VCaP (cell line): ENCODE results near the gene CDH26.
A peak's percentile ranks its signal among the peaks of the same experiment; 100 is the strongest.

Experiments
- H3K27ac ChIP-seq: fragments of 450-650 bp; 2 replicates; pipeline ENCODE4 v1.5.1; 2017
- TF ChIP-seq, protein P1 (sequence below): fragments of 450-650 bp; conservative IDR thresholded peaks from 2 replicates; pipeline ENCODE4 v1.5.1; 2017; ENCODE audit warnings: mild to moderate bottlenecking, moderate library complexity

The CDH26 gene

DNA sequence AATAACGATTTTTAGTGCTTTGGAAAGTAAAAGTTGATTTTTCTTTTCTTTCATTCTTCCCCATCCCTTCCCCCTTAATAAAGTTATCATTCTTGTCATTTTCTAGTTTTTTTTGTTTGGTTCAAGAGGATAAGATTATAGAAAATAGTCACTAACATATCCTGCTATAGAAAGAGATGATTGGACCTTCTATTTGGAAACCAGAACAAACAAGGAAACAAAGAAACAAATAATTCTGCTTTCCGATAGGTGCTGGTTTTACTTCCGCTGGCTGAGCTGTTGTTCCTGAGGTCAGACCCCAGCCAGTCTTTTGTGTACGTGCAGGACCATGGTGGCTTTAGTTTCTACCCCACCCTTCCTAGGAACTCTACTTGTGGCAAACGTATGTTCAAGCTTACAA is at the start of gene CDH26:
TSS of gene CDH26 (plus strand) at position 301 of the 400 bp plus-strand sequence. CDS start 304 bp downstream, outside the sequence.
- peak within 1 kb of the TSS; percentile 99 for H3K27ac ChIP-seq
- TF ChIP-seq, protein P1, sequence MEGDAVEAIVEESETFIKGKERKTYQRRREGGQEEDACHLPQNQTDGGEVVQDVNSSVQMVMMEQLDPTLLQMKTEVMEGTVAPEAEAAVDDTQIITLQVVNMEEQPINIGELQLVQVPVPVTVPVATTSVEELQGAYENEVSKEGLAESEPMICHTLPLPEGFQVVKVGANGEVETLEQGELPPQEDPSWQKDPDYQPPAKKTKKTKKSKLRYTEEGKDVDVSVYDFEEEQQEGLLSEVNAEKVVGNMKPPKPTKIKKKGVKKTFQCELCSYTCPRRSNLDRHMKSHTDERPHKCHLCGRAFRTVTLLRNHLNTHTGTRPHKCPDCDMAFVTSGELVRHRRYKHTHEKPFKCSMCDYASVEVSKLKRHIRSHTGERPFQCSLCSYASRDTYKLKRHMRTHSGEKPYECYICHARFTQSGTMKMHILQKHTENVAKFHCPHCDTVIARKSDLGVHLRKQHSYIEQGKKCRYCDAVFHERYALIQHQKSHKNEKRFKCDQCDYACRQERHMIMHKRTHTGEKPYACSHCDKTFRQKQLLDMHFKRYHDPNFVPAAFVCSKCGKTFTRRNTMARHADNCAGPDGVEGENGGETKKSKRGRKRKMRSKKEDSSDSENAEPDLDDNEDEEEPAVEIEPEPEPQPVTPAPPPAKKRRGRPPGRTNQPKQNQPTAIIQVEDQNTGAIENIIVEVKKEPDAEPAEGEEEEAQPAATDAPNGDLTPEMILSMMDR: no peak

DNA sequence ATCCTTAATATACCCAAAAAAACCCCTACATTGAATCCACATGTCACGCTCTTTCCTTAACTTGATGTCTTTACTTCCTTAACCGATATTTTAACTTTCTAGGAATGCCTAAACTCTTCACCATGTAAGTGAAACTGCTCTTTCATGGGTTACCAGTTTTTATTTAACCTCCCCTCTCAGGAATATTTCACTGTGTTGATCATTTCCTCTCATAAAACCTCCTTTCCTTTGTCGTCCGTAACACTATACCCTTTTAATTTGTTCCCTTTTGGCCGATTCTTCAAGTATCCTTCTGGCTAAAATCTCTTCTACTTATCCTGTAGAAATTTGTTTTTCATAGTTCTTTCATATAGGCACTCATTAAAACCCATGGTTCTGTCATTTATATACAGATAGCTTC is 49.4 kb upstream of the CDH26 start:
- no peak overlapping the region for H3K27ac ChIP-seq
- TF ChIP-seq, protein P1: no peak

DNA sequence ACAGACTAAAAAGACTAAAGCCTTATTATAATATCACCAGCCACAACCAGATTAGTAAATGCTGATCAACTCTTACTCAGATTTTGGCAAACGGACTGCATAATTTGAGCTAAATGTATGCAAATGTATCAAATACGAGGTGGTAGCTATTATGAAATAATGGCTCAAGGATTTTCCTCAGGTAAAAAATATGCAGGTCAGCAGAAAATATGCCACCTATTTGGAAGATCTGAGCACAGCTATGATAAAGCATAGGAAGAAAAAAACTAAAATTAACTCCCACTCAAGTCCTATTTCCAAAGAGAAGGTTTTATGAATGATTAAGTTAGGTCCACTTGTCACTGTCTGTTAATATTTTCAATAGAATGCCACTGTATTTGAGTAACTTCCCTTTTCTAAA is 47.2 kb upstream of the CDH26 start:
- TF ChIP-seq, protein P1: no peak
- H3K27ac ChIP-seq: no peak overlapping the region

DNA sequence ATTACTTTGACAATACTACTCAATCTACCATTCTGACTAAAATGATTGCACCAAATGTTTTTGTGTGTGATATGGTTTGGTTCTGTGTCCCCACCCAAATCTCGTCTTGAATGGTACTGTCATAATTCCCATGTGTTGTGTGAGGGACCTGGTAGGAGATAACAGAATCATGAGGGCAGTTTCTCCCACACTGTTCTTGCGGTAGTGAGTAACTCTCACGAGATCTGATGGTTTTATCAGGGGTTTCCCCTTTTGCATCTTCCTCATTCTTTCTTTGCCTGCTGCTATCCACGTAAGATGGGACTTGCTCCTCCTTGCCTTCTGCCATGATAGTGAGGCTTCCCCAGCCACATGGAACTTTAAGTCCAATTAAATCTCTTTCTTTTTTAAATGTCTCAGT is 45.6 kb upstream of the CDH26 start:
- H3K27ac ChIP-seq: no peak overlapping the region
- TF ChIP-seq, protein P1: no peak

DNA sequence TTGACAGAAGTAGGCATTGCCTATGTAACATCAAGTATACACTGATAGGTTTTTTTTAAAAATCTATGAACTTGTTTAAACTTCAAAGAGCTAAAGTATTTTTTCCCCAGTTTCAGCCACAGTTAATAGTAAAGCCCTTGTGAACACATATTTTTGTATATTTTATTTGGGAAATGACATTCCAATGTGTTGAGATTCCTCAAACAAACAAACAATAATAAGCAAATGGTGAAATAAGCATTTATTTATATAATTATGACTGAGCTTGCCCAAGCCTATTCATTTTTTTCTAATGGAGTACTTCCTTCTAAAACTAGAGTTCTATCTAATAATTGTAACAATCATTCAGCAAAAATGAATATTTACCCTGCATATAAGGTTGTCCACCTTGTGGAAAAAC is 37.3 kb upstream of the CDH26 start:
- TF ChIP-seq, protein P1: no peak
- no peak overlapping the region for H3K27ac ChIP-seq

DNA sequence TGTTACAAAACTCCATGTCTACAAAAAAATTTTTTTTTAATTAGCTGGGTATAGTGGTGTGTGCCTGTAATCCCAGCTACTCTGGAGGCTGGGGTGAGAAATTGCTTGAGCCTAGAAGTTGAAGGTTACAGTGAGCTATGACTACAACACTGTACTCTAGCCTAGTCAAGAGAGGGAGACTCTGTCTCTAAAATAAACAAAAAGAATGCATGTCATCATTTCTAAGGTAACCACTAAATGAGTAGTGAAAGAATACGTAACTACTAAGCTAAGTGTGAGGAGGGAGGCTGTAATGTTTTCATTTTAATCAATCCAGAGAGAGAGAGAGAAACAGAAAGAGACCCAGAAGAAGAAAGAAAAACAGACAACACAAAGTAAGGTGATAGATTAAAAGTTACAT is 34.7 kb upstream of the CDH26 start:
- peak overlapping the region; percentile 93 for H3K27ac ChIP-seq
- TF ChIP-seq, protein P1: no peak

DNA sequence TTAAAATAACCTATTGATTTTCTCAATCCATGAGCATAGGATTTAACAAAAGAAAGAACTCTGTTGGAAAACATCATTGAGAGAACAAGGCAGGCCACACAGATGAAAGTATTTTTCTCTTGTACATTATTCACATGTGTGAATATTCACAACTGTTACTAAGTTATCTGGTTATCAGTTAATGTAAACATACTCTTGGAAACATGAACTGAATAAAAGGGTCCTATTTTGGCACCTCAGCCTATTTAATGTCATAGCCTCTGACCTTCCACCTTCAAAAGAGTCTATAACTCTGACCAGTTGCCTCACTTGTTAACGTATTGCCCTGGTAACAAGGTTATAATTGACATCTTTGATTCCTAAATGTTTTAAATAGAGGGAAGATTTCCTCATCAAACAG is 32.9 kb upstream of the CDH26 start:
- TF ChIP-seq, protein P1: no peak
- H3K27ac ChIP-seq: peak overlapping the region; percentile 93

DNA sequence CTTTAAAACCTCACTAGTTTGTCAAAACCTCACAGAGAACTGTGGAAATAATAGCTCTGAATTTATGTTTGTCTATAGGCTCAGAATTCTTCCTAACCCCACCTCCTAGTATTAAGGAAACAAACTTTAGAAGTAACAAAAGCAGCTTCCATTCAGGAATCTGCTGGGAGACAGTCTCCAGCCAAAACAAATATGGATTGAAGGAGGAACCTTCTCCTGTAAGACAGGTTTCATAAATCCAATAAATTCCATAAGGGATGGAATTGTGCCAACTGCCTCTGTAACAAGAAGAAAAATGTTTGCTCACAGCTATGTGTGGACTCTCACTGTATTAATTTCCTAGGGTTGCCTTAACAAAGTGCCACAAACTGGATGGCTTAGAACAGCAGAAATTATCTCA is 32.3 kb upstream of the CDH26 start:
- TF ChIP-seq, protein P1: no peak
- peak overlapping the region; percentile 93 for H3K27ac ChIP-seq
